HEK293 (cell line): ENCODE results near the gene HMGCLL1.

Experiments used
- CTCF ChIA-PET: fragments of 350-600 bp; formaldehyde crosslinking; extraction: SDS; loops from one replicate; lab custom pipeline; 2021; ENCODE audit warnings: antibody characterized with exemption; lab: Yijun Ruan, JAX
- POLR2A ChIA-PET: fragments of 300-600 bp; formaldehyde crosslinking; extraction: SDS; loops from one replicate; lab custom pipeline; 2020; ENCODE audit warnings: antibody characterized with exemption, inconsistent platforms; lab: Yijun Ruan, JAX
- H3K27ac ChIP-seq: fragments of 200-500 bp; sonication (Bioruptor generic); 2 replicates; pipeline ENCODE4 v1.5.1; 2014; ENCODE audit warnings: low read depth, low read length, control low read depth, inconsistent platforms; ENCODE audit errors: extremely low read depth
- H3K36me3 ChIP-seq, 2 experiments: fragments of 200-500 bp in 1 of 2; sonication (Bioruptor generic) in 1 of 2; 1 replicate in 1 of 2; 2 replicates in 1 of 2; pipeline ENCODE4 v1.5.1; 2014 to 2017; ENCODE audit warnings: inconsistent platforms in 2 of 2, low read length in 2 of 2; ENCODE audit not compliant: control insufficient read depth in 2 of 2, insufficient read depth in 1 of 2
- H3K4me1 ChIP-seq: fragments of 200-500 bp; sonication (Bioruptor generic); 2 replicates; pipeline ENCODE4 v1.5.1; 2014; ENCODE audit warnings: mild to moderate bottlenecking, low read length, inconsistent platforms; ENCODE audit not compliant: control insufficient read depth, insufficient read depth
- H3K4me3 ChIP-seq: 2 replicates; pipeline ENCODE4 v1.5.1; 2011; ENCODE audit warnings: low read depth, mild to moderate bottlenecking, control low read depth, low read length, moderate library complexity
- H3K9me3 ChIP-seq: fragments of 200-500 bp; sonication (Bioruptor generic); 2 replicates; pipeline ENCODE4 v1.5.1; 2014; ENCODE audit warnings: low read depth, low read length, inconsistent platforms; ENCODE audit not compliant: control insufficient read depth, insufficient read depth
- HOXD13 ChIP-seq: sonication (generic); formaldehyde crosslinking; IDR thresholded peaks from 2 replicates; pipeline ENCODE4 v1.8.0; 2022; ENCODE audit warnings: missing genetic modification reagents, borderline replicate concordance
- ZIC2 ChIP-seq: fragments of 450-650 bp; formaldehyde crosslinking; IDR thresholded peaks from 2 replicates; pipeline ENCODE4 v1.5.1; 2016; ENCODE audit warnings: missing biosample characterization, missing genetic modification characterization
- ZNF174 ChIP-seq: fragments of 450-650 bp; formaldehyde crosslinking; IDR thresholded peaks from 2 replicates; pipeline ENCODE4 v1.5.0; 2017; ENCODE audit warnings: missing biosample characterization, mild to moderate bottlenecking, missing genetic modification characterization
- ZNF2 ChIP-seq: fragments of 450-650 bp; formaldehyde crosslinking; IDR thresholded peaks from 2 replicates; pipeline ENCODE4 v1.5.1; 2016; ENCODE audit warnings: missing biosample characterization, missing genetic modification characterization
- ZNF354C ChIP-seq: fragments of 450-650 bp; formaldehyde crosslinking; IDR thresholded peaks from 2 replicates; pipeline ENCODE4 v1.5.1; 2016; ENCODE audit warnings: missing biosample characterization, missing genetic modification characterization, low read depth, borderline replicate concordance
- ZNF366 ChIP-seq: fragments of 450-650 bp; formaldehyde crosslinking; conservative IDR thresholded peaks from 2 replicates; pipeline ENCODE4 v1.5.1; 2016; ENCODE audit warnings: missing biosample characterization, missing genetic modification characterization
- ZNF530 ChIP-seq: fragments of 450-650 bp; formaldehyde crosslinking; IDR thresholded peaks from 2 replicates; pipeline ENCODE4 v1.5.1; 2016; ENCODE audit warnings: low read depth, missing biosample characterization, missing genetic modification characterization
- ZNF544 ChIP-seq: fragments of 450-650 bp; formaldehyde crosslinking; IDR thresholded peaks from 2 replicates; pipeline ENCODE4 v1.5.0; 2017; ENCODE audit warnings: missing biosample characterization, missing genetic modification characterization
- ZNF585B ChIP-seq: fragments of 450-650 bp; formaldehyde crosslinking; IDR thresholded peaks from 2 replicates; pipeline ENCODE4 v1.5.1; 2016; ENCODE audit warnings: missing biosample characterization, missing genetic modification characterization
- TF ChIP-seq, protein P1 (sequence below): fragments of 450-650 bp; formaldehyde crosslinking; IDR thresholded peaks from 2 replicates; pipeline ENCODE4 v1.5.1; 2016; ENCODE audit warnings: missing biosample characterization, missing genetic modification characterization
- TF ChIP-seq, protein P2 (sequence below): fragments of 450-650 bp; formaldehyde crosslinking; IDR thresholded peaks from 2 replicates; pipeline ENCODE4 v1.5.1; 2017; ENCODE audit warnings: missing biosample characterization, mild to moderate bottlenecking, missing genetic modification characterization, moderate library complexity
- TF ChIP-seq, protein P3 (sequence below): fragments of 450-650 bp; formaldehyde crosslinking; IDR thresholded peaks from 2 replicates; pipeline ENCODE4 v1.5.1; 2016; ENCODE audit warnings: missing biosample characterization, missing genetic modification characterization, borderline replicate concordance
- TF ChIP-seq, protein P4 (sequence below): fragments of 450-650 bp; formaldehyde crosslinking; IDR thresholded peaks from 2 replicates; pipeline ENCODE4 v1.5.1; 2016; ENCODE audit warnings: missing biosample characterization, missing genetic modification characterization, low read depth
- TF ChIP-seq, protein P5 (sequence below): fragments of 450-650 bp; formaldehyde crosslinking; IDR thresholded peaks from 2 replicates; pipeline ENCODE4 v1.5.1; 2016; ENCODE audit warnings: missing biosample characterization, missing genetic modification characterization
- TF ChIP-seq, protein P6 (sequence below): fragments of 450-650 bp; formaldehyde crosslinking; IDR thresholded peaks from 2 replicates; pipeline ENCODE4 v1.5.1; 2017; ENCODE audit warnings: missing biosample characterization, missing genetic modification characterization

HMGCLL1 gene

DNA sequence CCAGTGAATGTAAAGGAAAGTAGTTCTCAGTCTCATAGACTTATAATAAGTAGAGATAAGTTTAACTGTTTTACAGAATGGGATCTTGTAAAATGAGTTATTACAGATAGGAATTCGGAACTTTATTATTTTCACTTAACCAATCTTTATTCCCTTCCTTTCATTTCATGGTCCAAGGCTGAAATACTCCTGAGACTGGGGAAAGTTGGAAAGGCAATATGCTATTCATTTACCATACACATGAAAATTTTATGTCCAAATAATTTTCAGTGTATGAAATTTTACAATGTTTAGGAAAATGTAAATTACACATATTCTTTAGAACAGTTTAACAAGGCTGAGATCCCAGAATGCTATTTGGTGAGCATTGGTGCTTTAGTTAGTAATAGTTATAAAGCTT, 62.3 kb downstream of the HMGCLL1 start:
- H3K36me3 ChIP-seq: no peaks in the 10 kb centered on the region
- no peak overlapping the region for H3K4me3 ChIP-seq
- TF ChIP-seq, protein P1, sequence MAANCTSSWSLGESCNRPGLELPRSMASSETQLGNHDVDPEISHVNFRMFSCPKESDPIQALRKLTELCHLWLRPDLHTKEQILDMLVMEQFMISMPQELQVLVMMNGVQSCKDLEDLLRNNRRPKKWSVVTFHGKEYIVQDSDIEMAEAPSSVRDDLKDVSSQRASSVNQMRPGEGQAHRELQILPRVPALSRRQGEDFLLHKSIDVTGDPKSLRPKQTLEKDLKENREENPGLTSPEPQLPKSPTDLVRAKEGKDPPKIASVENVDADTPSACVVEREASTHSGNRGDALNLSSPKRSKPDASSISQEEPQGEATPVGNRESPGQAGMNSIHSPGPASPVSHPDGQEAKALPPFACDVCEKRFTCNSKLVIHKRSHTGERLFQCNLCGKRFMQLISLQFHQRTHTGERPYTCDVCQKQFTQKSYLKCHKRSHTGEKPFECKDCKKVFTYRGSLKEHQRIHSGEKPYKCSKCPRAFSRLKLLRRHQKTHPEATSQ (tag by site-specific recombination): no peak
- TF ChIP-seq HOXD13 (CRISPR knock-in tag) (no peak), ZNF2 (tag by site-specific recombination) (no peak), ZNF366 (no peak), ZNF174 (tag by site-specific recombination) (no peak), ZNF354C (tag by site-specific recombination) (no peak), ZNF585B (tag by site-specific recombination) (no peak), ZIC2 (tag by site-specific recombination) (no peak), ZNF530 (no peak), ZNF544 (tag by site-specific recombination) (no peak)
- TF ChIP-seq, protein P2, sequence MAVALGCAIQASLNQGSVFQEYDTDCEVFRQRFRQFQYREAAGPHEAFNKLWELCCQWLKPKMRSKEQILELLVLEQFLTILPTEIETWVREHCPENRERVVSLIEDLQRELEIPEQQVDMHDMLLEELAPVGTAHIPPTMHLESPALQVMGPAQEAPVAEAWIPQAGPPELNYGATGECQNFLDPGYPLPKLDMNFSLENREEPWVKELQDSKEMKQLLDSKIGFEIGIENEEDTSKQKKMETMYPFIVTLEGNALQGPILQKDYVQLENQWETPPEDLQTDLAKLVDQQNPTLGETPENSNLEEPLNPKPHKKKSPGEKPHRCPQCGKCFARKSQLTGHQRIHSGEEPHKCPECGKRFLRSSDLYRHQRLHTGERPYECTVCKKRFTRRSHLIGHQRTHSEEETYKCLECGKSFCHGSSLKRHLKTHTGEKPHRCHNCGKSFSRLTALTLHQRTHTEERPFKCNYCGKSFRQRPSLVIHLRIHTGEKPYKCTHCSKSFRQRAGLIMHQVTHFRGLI: no peak
- TF ChIP-seq, protein P3, sequence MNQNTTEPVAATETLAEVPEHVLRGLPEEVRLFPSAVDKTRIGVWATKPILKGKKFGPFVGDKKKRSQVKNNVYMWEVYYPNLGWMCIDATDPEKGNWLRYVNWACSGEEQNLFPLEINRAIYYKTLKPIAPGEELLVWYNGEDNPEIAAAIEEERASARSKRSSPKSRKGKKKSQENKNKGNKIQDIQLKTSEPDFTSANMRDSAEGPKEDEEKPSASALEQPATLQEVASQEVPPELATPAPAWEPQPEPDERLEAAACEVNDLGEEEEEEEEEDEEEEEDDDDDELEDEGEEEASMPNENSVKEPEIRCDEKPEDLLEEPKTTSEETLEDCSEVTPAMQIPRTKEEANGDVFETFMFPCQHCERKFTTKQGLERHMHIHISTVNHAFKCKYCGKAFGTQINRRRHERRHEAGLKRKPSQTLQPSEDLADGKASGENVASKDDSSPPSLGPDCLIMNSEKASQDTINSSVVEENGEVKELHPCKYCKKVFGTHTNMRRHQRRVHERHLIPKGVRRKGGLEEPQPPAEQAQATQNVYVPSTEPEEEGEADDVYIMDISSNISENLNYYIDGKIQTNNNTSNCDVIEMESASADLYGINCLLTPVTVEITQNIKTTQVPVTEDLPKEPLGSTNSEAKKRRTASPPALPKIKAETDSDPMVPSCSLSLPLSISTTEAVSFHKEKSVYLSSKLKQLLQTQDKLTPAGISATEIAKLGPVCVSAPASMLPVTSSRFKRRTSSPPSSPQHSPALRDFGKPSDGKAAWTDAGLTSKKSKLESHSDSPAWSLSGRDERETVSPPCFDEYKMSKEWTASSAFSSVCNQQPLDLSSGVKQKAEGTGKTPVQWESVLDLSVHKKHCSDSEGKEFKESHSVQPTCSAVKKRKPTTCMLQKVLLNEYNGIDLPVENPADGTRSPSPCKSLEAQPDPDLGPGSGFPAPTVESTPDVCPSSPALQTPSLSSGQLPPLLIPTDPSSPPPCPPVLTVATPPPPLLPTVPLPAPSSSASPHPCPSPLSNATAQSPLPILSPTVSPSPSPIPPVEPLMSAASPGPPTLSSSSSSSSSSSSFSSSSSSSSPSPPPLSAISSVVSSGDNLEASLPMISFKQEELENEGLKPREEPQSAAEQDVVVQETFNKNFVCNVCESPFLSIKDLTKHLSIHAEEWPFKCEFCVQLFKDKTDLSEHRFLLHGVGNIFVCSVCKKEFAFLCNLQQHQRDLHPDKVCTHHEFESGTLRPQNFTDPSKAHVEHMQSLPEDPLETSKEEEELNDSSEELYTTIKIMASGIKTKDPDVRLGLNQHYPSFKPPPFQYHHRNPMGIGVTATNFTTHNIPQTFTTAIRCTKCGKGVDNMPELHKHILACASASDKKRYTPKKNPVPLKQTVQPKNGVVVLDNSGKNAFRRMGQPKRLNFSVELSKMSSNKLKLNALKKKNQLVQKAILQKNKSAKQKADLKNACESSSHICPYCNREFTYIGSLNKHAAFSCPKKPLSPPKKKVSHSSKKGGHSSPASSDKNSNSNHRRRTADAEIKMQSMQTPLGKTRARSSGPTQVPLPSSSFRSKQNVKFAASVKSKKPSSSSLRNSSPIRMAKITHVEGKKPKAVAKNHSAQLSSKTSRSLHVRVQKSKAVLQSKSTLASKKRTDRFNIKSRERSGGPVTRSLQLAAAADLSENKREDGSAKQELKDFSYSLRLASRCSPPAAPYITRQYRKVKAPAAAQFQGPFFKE: no peak
- TF ChIP-seq, protein P4, sequence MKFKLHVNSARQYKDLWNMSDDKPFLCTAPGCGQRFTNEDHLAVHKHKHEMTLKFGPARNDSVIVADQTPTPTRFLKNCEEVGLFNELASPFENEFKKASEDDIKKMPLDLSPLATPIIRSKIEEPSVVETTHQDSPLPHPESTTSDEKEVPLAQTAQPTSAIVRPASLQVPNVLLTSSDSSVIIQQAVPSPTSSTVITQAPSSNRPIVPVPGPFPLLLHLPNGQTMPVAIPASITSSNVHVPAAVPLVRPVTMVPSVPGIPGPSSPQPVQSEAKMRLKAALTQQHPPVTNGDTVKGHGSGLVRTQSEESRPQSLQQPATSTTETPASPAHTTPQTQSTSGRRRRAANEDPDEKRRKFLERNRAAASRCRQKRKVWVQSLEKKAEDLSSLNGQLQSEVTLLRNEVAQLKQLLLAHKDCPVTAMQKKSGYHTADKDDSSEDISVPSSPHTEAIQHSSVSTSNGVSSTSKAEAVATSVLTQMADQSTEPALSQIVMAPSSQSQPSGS (tag by site-specific recombination): no peak
- TF ChIP-seq, protein P5, sequence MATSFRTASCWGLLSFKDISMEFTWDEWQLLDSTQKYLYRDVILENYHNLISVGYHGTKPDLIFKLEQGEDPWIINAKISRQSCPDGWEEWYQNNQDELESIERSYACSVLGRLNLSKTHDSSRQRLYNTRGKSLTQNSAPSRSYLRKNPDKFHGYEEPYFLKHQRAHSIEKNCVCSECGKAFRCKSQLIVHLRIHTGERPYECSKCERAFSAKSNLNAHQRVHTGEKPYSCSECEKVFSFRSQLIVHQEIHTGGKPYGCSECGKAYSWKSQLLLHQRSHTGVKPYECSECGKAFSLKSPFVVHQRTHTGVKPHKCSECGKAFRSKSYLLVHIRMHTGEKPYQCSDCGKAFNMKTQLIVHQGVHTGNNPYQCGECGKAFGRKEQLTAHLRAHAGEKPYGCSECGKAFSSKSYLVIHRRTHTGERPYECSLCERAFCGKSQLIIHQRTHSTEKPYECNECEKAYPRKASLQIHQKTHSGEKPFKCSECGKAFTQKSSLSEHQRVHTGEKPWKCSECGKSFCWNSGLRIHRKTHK (tag by site-specific recombination): no peak
- TF ChIP-seq, protein P6, sequence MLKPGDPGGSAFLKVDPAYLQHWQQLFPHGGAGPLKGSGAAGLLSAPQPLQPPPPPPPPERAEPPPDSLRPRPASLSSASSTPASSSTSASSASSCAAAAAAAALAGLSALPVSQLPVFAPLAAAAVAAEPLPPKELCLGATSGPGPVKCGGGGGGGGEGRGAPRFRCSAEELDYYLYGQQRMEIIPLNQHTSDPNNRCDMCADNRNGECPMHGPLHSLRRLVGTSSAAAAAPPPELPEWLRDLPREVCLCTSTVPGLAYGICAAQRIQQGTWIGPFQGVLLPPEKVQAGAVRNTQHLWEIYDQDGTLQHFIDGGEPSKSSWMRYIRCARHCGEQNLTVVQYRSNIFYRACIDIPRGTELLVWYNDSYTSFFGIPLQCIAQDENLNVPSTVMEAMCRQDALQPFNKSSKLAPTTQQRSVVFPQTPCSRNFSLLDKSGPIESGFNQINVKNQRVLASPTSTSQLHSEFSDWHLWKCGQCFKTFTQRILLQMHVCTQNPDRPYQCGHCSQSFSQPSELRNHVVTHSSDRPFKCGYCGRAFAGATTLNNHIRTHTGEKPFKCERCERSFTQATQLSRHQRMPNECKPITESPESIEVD (tag by site-specific recombination): no peak
- TF ChIP-seq, all 188 proteins: peak for 0
- no peak overlapping the region for H3K27ac ChIP-seq
- H3K4me1 ChIP-seq: no peaks in the 10 kb centered on the region
- ChIA-PET POLR2A (no interaction called here), CTCF (interaction anchor here (1.0 kb wide), 1 partner anchor 15 kb away, joined by 3 read pairs; no protein-coding TSS in a partner anchor)
- H3K9me3 ChIP-seq: no peaks in the 10 kb centered on the region
